OCI-LY1 (cell line): ENCODE measurements around the gene SEMA4G.

Experiments used
- H2AFZ ChIP-seq: fragments of 200-600 bp; sonication (generic), shearing (Covaris generic); 2 replicates; pipeline ENCODE4 v1.6.0; 2014; ENCODE audit warnings: antibody characterized with exemption, mild to moderate bottlenecking, low read length
- H3F3A ChIP-seq: fragments of 200-600 bp; sonication (generic), shearing (Covaris generic); 2 replicates; pipeline ENCODE4 v1.6.0; 2014; ENCODE audit warnings: mild to moderate bottlenecking, antibody characterized with exemption, low read length, moderate library complexity; ENCODE audit not compliant: insufficient read depth
- H3K27ac ChIP-seq: fragments of 200-600 bp; sonication (generic); 2 replicates; pipeline ENCODE4 v1.5.1; 2014; ENCODE audit warnings: low read length, mixed run types, mild to moderate bottlenecking, low read depth; ENCODE audit not compliant: poor library complexity, severe bottlenecking
- H3K27me3 ChIP-seq: fragments of 200-600 bp; sonication (generic); 2 replicates; pipeline ENCODE4 v1.6.0; 2014; ENCODE audit warnings: antibody characterized with exemption, mild to moderate bottlenecking, low read length, moderate library complexity; ENCODE audit not compliant: insufficient read depth
- H3K36me3 ChIP-seq: fragments of 200-600 bp; sonication (generic); 2 replicates; pipeline ENCODE4 v1.6.1; 2014; ENCODE audit warnings: mild to moderate bottlenecking, antibody characterized with exemption, low read length, moderate library complexity, mixed read lengths; ENCODE audit not compliant: insufficient read depth
- H3K4me1 ChIP-seq: fragments of 200-600 bp; sonication (generic); 2 replicates; pipeline ENCODE4 v1.5.1; 2014; ENCODE audit warnings: mild to moderate bottlenecking, low read length, moderate library complexity; ENCODE audit not compliant: insufficient read depth, severe bottlenecking
- H3K4me2 ChIP-seq: fragments of 200-600 bp; sonication (generic), shearing (Covaris generic); 2 replicates; pipeline ENCODE4 v1.6.1; 2014; ENCODE audit warnings: low read length
- H3K4me3 ChIP-seq: fragments of 200-600 bp; sonication (generic); 2 replicates; pipeline ENCODE4 v1.5.1; 2014; ENCODE audit warnings: low read length, low read depth, mild to moderate bottlenecking, mixed read lengths; ENCODE audit not compliant: poor library complexity, severe bottlenecking
- H3K79me2 ChIP-seq: fragments of 200-600 bp; shearing (Covaris generic); 2 replicates; pipeline ENCODE4 v1.6.1; 2016; ENCODE audit warnings: mixed run types, low read length, mixed read lengths; ENCODE audit not compliant: insufficient read depth
- H3K9ac ChIP-seq: fragments of 200-600 bp; sonication (generic), shearing (Covaris generic); 2 replicates; pipeline ENCODE4 v1.6.1; 2014; ENCODE audit warnings: mild to moderate bottlenecking, low read length, mixed read lengths
- H3K9me2 ChIP-seq: fragments of 200-600 bp; sonication (generic), shearing (Covaris generic); 2 replicates; pipeline ENCODE4 v1.6.1; 2014; ENCODE audit warnings: low read depth, mild to moderate bottlenecking, low read length, mixed read lengths
- H3K9me3 ChIP-seq: fragments of 200-600 bp; shearing (Covaris generic); 2 replicates; pipeline ENCODE4 v1.6.1; 2014; ENCODE audit warnings: low read length, mixed read lengths
- H4K20me1 ChIP-seq: fragments of 200-600 bp; sonication (generic), shearing (Covaris generic); 2 replicates; pipeline ENCODE4 v1.6.0; 2016; ENCODE audit warnings: mild to moderate bottlenecking, low read length; ENCODE audit not compliant: insufficient read depth
- CTCF ChIP-seq: fragments of 200-600 bp; sonication (generic), shearing (Covaris generic); IDR thresholded peaks from 2 replicates; pipeline ENCODE4 v1.5.1; 2017; ENCODE audit warnings: mild to moderate bottlenecking, antibody characterized with exemption, low read length, moderate library complexity, mixed read lengths
- EZH2 ChIP-seq: fragments of 200-600 bp; sonication (generic), shearing (Covaris generic); IDR thresholded peaks from 2 replicates; pipeline ENCODE4 v1.8.0; 2017; ENCODE audit warnings: borderline replicate concordance, mixed run types, mild to moderate bottlenecking, antibody characterized with exemption, low read length, moderate library complexity, mixed read lengths

SEMA4G gene

GRCh38 chr10:100979791-100980272 lies 10.5 kb downstream of the SEMA4G start:
- Histone ChIP-seq H3K79me2 (no peaks in the 10 kb centered on the region), H3K9ac (no peak overlapping the region), H3K27ac (no peak overlapping the region), H3K9me2 (no peaks in the 10 kb centered on the region), H3K4me2 (no peak overlapping the region), H3K4me3 (no peak overlapping the region), H3K4me1 (no peaks in the 10 kb centered on the region), H4K20me1 (no peaks in the 10 kb centered on the region), H3K9me3 (no peaks in the 10 kb centered on the region), H3F3A (no peaks in the 10 kb centered on the region), H3K27me3 (no peaks in the 10 kb centered on the region), H2AFZ (no peak overlapping the region), H3K36me3 (no peaks in the 10 kb centered on the region)
- TF ChIP-seq CTCF: no peak
- TF ChIP-seq EZH2: no peak

- no peaks in the 10 kb centered on the region for H3K36me3 ChIP-seq
- H3F3A ChIP-seq: no peaks in the 10 kb centered on the region
- TF ChIP-seq CTCF (no peak), EZH2 (no peak)
Measured at GRCh38 chr10:100980311-100980710, 11.0 kb downstream of the SEMA4G start.

GRCh38 chr10:100980711-100981110 lies 11.4 kb downstream of the SEMA4G start:
- Histone ChIP-seq H3K36me3 (no peaks in the 10 kb centered on the region), H3K79me2 (no peaks in the 10 kb centered on the region), H3K9ac (no peak overlapping the region), H3K4me2 (no peak overlapping the region), H3F3A (no peaks in the 10 kb centered on the region), H3K9me3 (no peaks in the 10 kb centered on the region), H3K4me3 (no peak overlapping the region), H3K27ac (no peak overlapping the region), H3K9me2 (no peaks in the 10 kb centered on the region), H3K27me3 (no peaks in the 10 kb centered on the region), H3K4me1 (no peaks in the 10 kb centered on the region), H4K20me1 (no peaks in the 10 kb centered on the region), H2AFZ (no peak overlapping the region)
- TF ChIP-seq CTCF (no peak), EZH2 (no peak)

More at GRCh38 chr10:100980311-100980710, 11.0 kb downstream of the SEMA4G start:
- Histone ChIP-seq H3K9ac (no peak overlapping the region), H3K4me3 (no peak overlapping the region), H4K20me1 (no peaks in the 10 kb centered on the region), H3K4me2 (no peak overlapping the region), H3K9me3 (no peaks in the 10 kb centered on the region), H3K27me3 (no peaks in the 10 kb centered on the region), H2AFZ (no peak overlapping the region), H3K9me2 (no peaks in the 10 kb centered on the region), H3K27ac (no peak overlapping the region), H3K79me2 (no peaks in the 10 kb centered on the region), H3K4me1 (no peaks in the 10 kb centered on the region)
